ENCODE results near the gene LAMA2.

The LAMA2 gene

GRCh38 chr6:129215916-129216520 is 333.1 kb downstream of the LAMA2 start:
- H3K4me1 ChIP-seq (ENCODE audit: low read length): no peaks in the 10 kb centered on the region
- H3K36me3 ChIP-seq (replicated peaks; ENCODE audit: low read depth, low read length): no peaks in the 10 kb centered on the region
- no peak overlapping the region for H3K9ac ChIP-seq (ENCODE audit: low read length)
- H3K9me3 ChIP-seq (ENCODE audit: insufficient read depth, low read length): no peaks in the 10 kb centered on the region
- no peaks in the 10 kb centered on the region for H3K79me2 ChIP-seq (ENCODE audit: low read length)
- H4K20me1 ChIP-seq (ENCODE audit: insufficient read depth, low read length): no peaks in the 10 kb centered on the region
- no peak overlapping the region for H3K4me2 ChIP-seq (ENCODE audit: low read length)
- H3K27me3 ChIP-seq (ENCODE audit: low read depth, low read length): no peaks in the 10 kb centered on the region
- H3K4me3 ChIP-seq (ENCODE audit: low read length): no peak overlapping the region
- H2AFZ ChIP-seq (ENCODE audit: low read depth, low read length): no peak overlapping the region
- no peak overlapping the region for H3K27ac ChIP-seq (ENCODE audit: low read length)
- no peak for TF ChIP-seq CTCF (IDR thresholded peaks at IDR 0.05; ENCODE audit: low read depth, low read length)

GRCh38 chr6:129217701-129218100 is 334.8 kb downstream of the LAMA2 start:
- no peak for TF ChIP-seq CTCF (IDR thresholded peaks at IDR 0.05; ENCODE audit: low read depth, low read length)
- no peak for TF ChIP-seq EZH2phosphoT487 (IDR thresholded peaks at IDR 0.05; ENCODE audit: low read depth)
- H3K36me3 ChIP-seq (replicated peaks; ENCODE audit: low read depth, low read length): no peaks in the 10 kb centered on the region
- H3K9me3 ChIP-seq (ENCODE audit: insufficient read depth, low read length): no peaks in the 10 kb centered on the region
- H3K27ac ChIP-seq (ENCODE audit: low read length): no peak overlapping the region
- H3K4me3 ChIP-seq (ENCODE audit: low read length): no peak overlapping the region
- H3K9ac ChIP-seq (ENCODE audit: low read length): no peak overlapping the region
- H3K79me2 ChIP-seq (ENCODE audit: low read length): no peaks in the 10 kb centered on the region
- no peak overlapping the region for H2AFZ ChIP-seq (ENCODE audit: low read depth, low read length)
- no peaks in the 10 kb centered on the region for H3K27me3 ChIP-seq (ENCODE audit: low read depth, low read length)
- no peaks in the 10 kb centered on the region for H4K20me1 ChIP-seq (ENCODE audit: insufficient read depth, low read length)
- H3K4me1 ChIP-seq (ENCODE audit: low read length): no peaks in the 10 kb centered on the region
- no peak overlapping the region for H3K4me2 ChIP-seq (ENCODE audit: low read length)

GRCh38 chr6:129233458-129234134 is 350.7 kb downstream of the LAMA2 start:
- Histone ChIP-seq H3K4me1 (ENCODE audit: low read length) (peaks cover 33% of the 10 kb centered on the region), H4K20me1 (ENCODE audit: insufficient read depth, low read length) (no peaks in the 10 kb centered on the region), H3K27me3 (ENCODE audit: low read depth, low read length) (no peaks in the 10 kb centered on the region), H3K4me3 (ENCODE audit: low read length) (no peak overlapping the region), H3K9ac (ENCODE audit: low read length) (no peak overlapping the region), H3K36me3 (replicated peaks; ENCODE audit: low read depth, low read length) (no peaks in the 10 kb centered on the region), H3K27ac (ENCODE audit: low read length) (no peak overlapping the region), H3K4me2 (ENCODE audit: low read length) (peak overlapping the region; percentile 39), H3K9me3 (ENCODE audit: insufficient read depth, low read length) (no peaks in the 10 kb centered on the region), H3K79me2 (ENCODE audit: low read length) (no peaks in the 10 kb centered on the region), H2AFZ (ENCODE audit: low read depth, low read length) (no peak overlapping the region)
- TF ChIP-seq CTCF (IDR thresholded peaks at IDR 0.05; ENCODE audit: low read depth, low read length) (no peak), EZH2phosphoT487 (IDR thresholded peaks at IDR 0.05; ENCODE audit: low read depth) (no peak)

GRCh38 chr6:129235167-129236000 is 352.4 kb downstream of the LAMA2 start:
- no peak overlapping the region for H2AFZ ChIP-seq (ENCODE audit: low read depth, low read length)
- no peak overlapping the region for H3K27ac ChIP-seq (ENCODE audit: low read length)
- no peaks in the 10 kb centered on the region for H3K9me3 ChIP-seq (ENCODE audit: insufficient read depth, low read length)
- H3K79me2 ChIP-seq (ENCODE audit: low read length): no peaks in the 10 kb centered on the region
- no peak overlapping the region for H3K9ac ChIP-seq (ENCODE audit: low read length)
- no peaks in the 10 kb centered on the region for H3K27me3 ChIP-seq (ENCODE audit: low read depth, low read length)
- H3K4me1 ChIP-seq (ENCODE audit: low read length): peaks cover 33% of the 10 kb centered on the region
- peak overlapping the region; percentile 33 for H3K4me2 ChIP-seq (ENCODE audit: low read length)
- no peaks in the 10 kb centered on the region for H4K20me1 ChIP-seq (ENCODE audit: insufficient read depth, low read length)
- TF ChIP-seq CTCF (IDR thresholded peaks at IDR 0.05; ENCODE audit: low read depth, low read length): no peak
- no peak for TF ChIP-seq EZH2phosphoT487 (IDR thresholded peaks at IDR 0.05; ENCODE audit: low read depth)
- no peaks in the 10 kb centered on the region for H3K36me3 ChIP-seq (replicated peaks; ENCODE audit: low read depth, low read length)
- 0 out of 2 replicates have a peak overlapping the region, but pooled peaks have one; percentile 16 for H3K4me3 ChIP-seq (ENCODE audit: low read length)
